HAP-1 (cell line): Measurements from ENCODE around the gene UBE2J2.

ENCODE experiments used
- DNase-seq, 2 experiments: peaks; one replicate each; pipeline ENCODE4 v3.0.0-alpha.2; 2016 to 2020; ENCODE audit warnings: low spot score in 2 of 2
- H3K27me3 ChIP-seq: fragments of 250-450 bp; sonication (Bioruptor Pico); 2 replicates; pipeline ENCODE4 v1.5.1; 2020; ENCODE audit warnings: low read depth, mild to moderate bottlenecking, moderate library complexity
- H3K36me3 ChIP-seq: fragments of 250-450 bp; sonication (Bioruptor Pico); replicated peaks from 2 replicates; pipeline ENCODE4 v1.5.1; 2020; ENCODE audit warnings: mild to moderate bottlenecking
- H3K4me1 ChIP-seq: fragments of 250-450 bp; sonication (Bioruptor Pico); 2 replicates; pipeline ENCODE4 v1.5.1; 2020; ENCODE audit warnings: mild to moderate bottlenecking
- H3K4me3 ChIP-seq: fragments of 250-450 bp; sonication (Bioruptor Pico); 2 replicates; pipeline ENCODE4 v1.5.1; 2020; ENCODE audit warnings: mild to moderate bottlenecking, moderate library complexity
- H3K9me3 ChIP-seq: fragments of 250-450 bp; sonication (Bioruptor Pico); 2 replicates; pipeline ENCODE4 v1.5.1; 2020; ENCODE audit warnings: mild to moderate bottlenecking, moderate library complexity
- in situ Hi-C: fragments of 300-500 bp; cut with MboI; formaldehyde crosslinking; loops from 3 replicates; pipeline ENCODE4 v1.14.3; 2020; ENCODE audit warnings: low sequenced_read_pairs, inconsistent platforms, mixed read lengths

Gene UBE2J2

GRCh38 chr1:1207571-1207892 lies 66.1 kb downstream of the UBE2J2 start:
- Histone ChIP-seq H3K4me3 (no peak overlapping the region), H3K27me3 (no peaks in the 10 kb centered on the region), H3K9me3 (no peaks in the 10 kb centered on the region), H3K36me3 (no peaks in the 10 kb centered on the region), H3K4me1 (no peaks in the 10 kb centered on the region)
- in situ Hi-C loops: no loop called here
- DNase-seq: no peak

GRCh38 chr1:1206966-1207531 lies 66.6 kb downstream of the UBE2J2 start:
- DNase-seq: no peak
- no peaks in the 10 kb centered on the region for H3K4me1 ChIP-seq
- H3K36me3 ChIP-seq: no peaks in the 10 kb centered on the region
- in situ Hi-C loops: no loop called here
- no peak overlapping the region for H3K4me3 ChIP-seq
- no peaks in the 10 kb centered on the region for H3K9me3 ChIP-seq
- no peaks in the 10 kb centered on the region for H3K27me3 ChIP-seq

GRCh38 chr1:1206376-1206965 lies 67.2 kb downstream of the UBE2J2 start, which contains the start of gene TNFRSF18:
TSS of gene TNFRSF18 (minus strand) at chr1:1206592. CDS start at chr1:1206571, 21 bp downstream.
- no peaks in the 10 kb centered on the region for H3K4me1 ChIP-seq
- in situ Hi-C loops: no loop called here
- H3K27me3 ChIP-seq: no peaks in the 10 kb centered on the region
- H3K36me3 ChIP-seq: no peaks in the 10 kb centered on the region
- H3K9me3 ChIP-seq: no peaks in the 10 kb centered on the region
- no peak for DNase-seq
- H3K4me3 ChIP-seq: no peak within 1 kb of the TSS

- no peaks in the 10 kb centered on the region for H3K9me3 ChIP-seq
- H3K4me3 ChIP-seq: no peak overlapping the region
- in situ Hi-C loops: no loop called here
- H3K36me3 ChIP-seq: no peaks in the 10 kb centered on the region
- no peak for DNase-seq
- H3K4me1 ChIP-seq: no peaks in the 10 kb centered on the region
- no peaks in the 10 kb centered on the region for H3K27me3 ChIP-seq
Measured at GRCh38 chr1:1205769-1206375, 67.8 kb downstream of the UBE2J2 start.

GRCh38 chr1:1204998-1205768 lies 68.5 kb downstream of the UBE2J2 start:
- Histone ChIP-seq H3K36me3 (no peaks in the 10 kb centered on the region), H3K4me1 (no peaks in the 10 kb centered on the region), H3K27me3 (no peaks in the 10 kb centered on the region)

GRCh38 chr1:1204425-1204920 lies 69.2 kb downstream of the UBE2J2 start:
- Histone ChIP-seq H3K9me3 (no peaks in the 10 kb centered on the region), H3K4me1 (no peaks in the 10 kb centered on the region), H3K4me3 (no peak overlapping the region), H3K27me3 (no peaks in the 10 kb centered on the region), H3K36me3 (no peaks in the 10 kb centered on the region)
- no peak for DNase-seq
- in situ Hi-C loops: no loop called here

More at GRCh38 chr1:1204998-1205768, 68.5 kb downstream of the UBE2J2 start:
- in situ Hi-C loops: no loop called here
- H3K4me3 ChIP-seq: no peak overlapping the region
- H3K9me3 ChIP-seq: no peaks in the 10 kb centered on the region
- DNase-seq: no peak
